ENCODE measurements around the gene RPLP1.

The RPLP1 gene

DNA sequence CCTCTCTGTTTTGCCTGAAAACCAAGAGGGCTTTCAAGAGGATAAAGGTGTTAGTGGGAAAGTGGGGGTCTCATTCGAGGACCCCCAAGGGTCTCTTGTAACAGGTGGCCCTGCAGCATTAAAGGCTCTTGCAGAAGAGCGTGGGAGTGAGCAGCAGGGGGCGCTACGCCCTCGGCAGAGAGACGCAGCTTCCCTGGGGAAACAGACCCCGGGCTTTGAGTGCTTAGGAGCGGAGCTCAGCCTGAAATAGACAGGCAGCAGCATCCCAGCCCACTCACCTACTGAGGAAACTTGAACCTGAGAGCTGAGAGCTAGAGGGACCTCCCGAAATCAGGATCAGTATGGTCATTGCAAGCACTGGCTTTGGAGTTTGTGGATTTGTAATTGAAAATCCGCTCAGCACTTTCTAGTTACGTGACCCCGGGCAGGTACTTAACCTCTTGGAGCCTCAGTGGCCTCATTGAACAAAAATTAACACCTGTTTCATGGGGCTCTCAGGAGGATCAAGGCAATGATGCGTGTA is 25.7 kb downstream of the RPLP1 start:
- peak; percentile 89 for TF ChIP-seq CTCF (IDR thresholded peaks at IDR 0.05; ENCODE audit: insufficient read depth, low read length, poor library complexity, severe bottlenecking)
- Histone ChIP-seq H3K27me3 (replicated peaks; ENCODE audit: control insufficient read depth, insufficient read depth, low read length) (peaks cover 2% of the 10 kb centered on the region), H3K4me3 (replicated peaks; ENCODE audit: low read depth, low read length) (no peak overlapping the region), H3K36me3 (ENCODE audit: control insufficient read depth, insufficient read depth, low read length) (no peaks in the 10 kb centered on the region)
- no peak for DNase-seq (ENCODE audit: extremely low read depth, insufficient read length)

DNA sequence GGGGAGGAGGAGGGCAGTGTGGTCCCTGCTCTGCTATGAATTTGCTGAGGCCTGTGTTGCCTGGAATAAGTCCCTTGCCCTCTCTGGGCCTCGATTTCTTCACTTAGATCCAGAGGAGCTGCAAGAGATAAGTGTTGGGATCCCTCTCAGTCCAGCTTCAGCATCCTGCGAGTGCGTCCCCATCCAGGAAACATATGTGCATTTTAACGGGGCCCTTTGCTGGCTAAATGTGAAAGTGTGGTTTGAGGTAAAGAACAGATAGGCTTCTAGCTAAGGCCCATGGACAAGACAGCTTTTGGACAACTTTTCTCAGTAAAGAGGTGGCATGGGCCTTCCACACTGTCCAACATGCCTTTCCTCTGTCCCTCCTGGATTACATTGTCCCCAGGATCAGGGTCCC is 26.5 kb downstream of the RPLP1 start:
- Histone ChIP-seq H3K27me3 (replicated peaks; ENCODE audit: control insufficient read depth, insufficient read depth, low read length) (peaks cover 2% of the 10 kb centered on the region), H3K36me3 (ENCODE audit: control insufficient read depth, insufficient read depth, low read length) (no peaks in the 10 kb centered on the region), H3K4me3 (replicated peaks; ENCODE audit: low read depth, low read length) (no peak overlapping the region)
- TF ChIP-seq CTCF (IDR thresholded peaks at IDR 0.05; ENCODE audit: insufficient read depth, low read length, poor library complexity, severe bottlenecking) = no peak
- no peak for DNase-seq (ENCODE audit: extremely low read depth, insufficient read length)

- no peak for TF ChIP-seq CTCF (IDR thresholded peaks at IDR 0.05; ENCODE audit: insufficient read depth, low read length, poor library complexity, severe bottlenecking)
- Histone ChIP-seq H3K27me3 (replicated peaks; ENCODE audit: control insufficient read depth, insufficient read depth, low read length) (peaks cover 2% of the 10 kb centered on the region), H3K4me3 (replicated peaks; ENCODE audit: low read depth, low read length) (no peak overlapping the region), H3K36me3 (ENCODE audit: control insufficient read depth, insufficient read depth, low read length) (no peaks in the 10 kb centered on the region)
- DNase-seq (ENCODE audit: extremely low read depth, insufficient read length) = no peak
These were observed 27.4 kb downstream of the RPLP1 start for GRCh38 chr15:69479971-69480370.

GRCh38 chr15:69480932-69481331 is 28.3 kb downstream of the RPLP1 start:
- TF ChIP-seq CTCF (IDR thresholded peaks at IDR 0.05; ENCODE audit: insufficient read depth, low read length, poor library complexity, severe bottlenecking) = no peak
- Histone ChIP-seq H3K27me3 (replicated peaks; ENCODE audit: control insufficient read depth, insufficient read depth, low read length) (peaks cover 3% of the 10 kb centered on the region), H3K36me3 (ENCODE audit: control insufficient read depth, insufficient read depth, low read length) (no peaks in the 10 kb centered on the region), H3K4me3 (replicated peaks; ENCODE audit: low read depth, low read length) (no peak overlapping the region)
- no peak for DNase-seq (ENCODE audit: extremely low read depth, insufficient read length)

GRCh38 chr15:69482686-69483256 is 30.2 kb downstream of the RPLP1 start:
- Histone ChIP-seq H3K27me3 (replicated peaks; ENCODE audit: control insufficient read depth, insufficient read depth, low read length) (peaks cover 3% of the 10 kb centered on the region), H3K4me3 (replicated peaks; ENCODE audit: low read depth, low read length) (no peak overlapping the region), H3K36me3 (ENCODE audit: control insufficient read depth, insufficient read depth, low read length) (no peaks in the 10 kb centered on the region)
- TF ChIP-seq CTCF (IDR thresholded peaks at IDR 0.05; ENCODE audit: insufficient read depth, low read length, poor library complexity, severe bottlenecking) = no peak
- DNase-seq (ENCODE audit: extremely low read depth, insufficient read length) = no peak

DNA sequence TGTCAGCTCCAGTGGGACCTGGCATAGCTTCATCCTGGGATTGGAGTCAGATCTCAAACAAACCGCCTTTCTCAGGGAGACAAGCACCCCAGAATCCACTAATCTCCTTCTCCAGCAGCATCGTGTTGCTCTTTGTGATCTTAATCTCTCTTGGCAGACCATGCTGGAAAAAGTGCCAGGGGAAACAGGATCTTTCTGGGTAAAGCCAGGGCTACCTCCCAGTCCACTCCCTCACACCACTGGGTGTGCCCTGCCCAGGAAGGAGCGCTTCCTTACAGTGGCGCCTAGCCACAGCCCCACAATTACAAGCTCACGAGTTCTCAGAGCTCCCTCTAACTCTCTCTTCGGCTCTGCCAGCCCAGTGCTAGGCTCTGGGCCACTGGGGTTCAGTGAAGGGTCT is 32.2 kb downstream of the RPLP1 start:
- H3K36me3 ChIP-seq (ENCODE audit: control insufficient read depth, insufficient read depth, low read length) = no peaks in the 10 kb centered on the region
- DNase-seq (ENCODE audit: extremely low read depth, insufficient read length) = no peak
- no peak for TF ChIP-seq CTCF (IDR thresholded peaks at IDR 0.05; ENCODE audit: insufficient read depth, low read length, poor library complexity, severe bottlenecking)
- no peak overlapping the region for H3K4me3 ChIP-seq (replicated peaks; ENCODE audit: low read depth, low read length)
- peaks cover 3% of the 10 kb centered on the region for H3K27me3 ChIP-seq (replicated peaks; ENCODE audit: control insufficient read depth, insufficient read depth, low read length)
